HCT116 (cell line): ENCODE data around the gene PANK3. TPM values are rescaled to one million over a fixed set of nuclear protein-coding genes. Genes with fewer than 3 reads are reported as not detected.

Source experiments
- ATAC-seq: fragments of 200-7000 bp; cut with Tn5 transposase; 2 replicates; pipeline ENCODE4 v1.9.1; 2020; ENCODE audit warnings: mild to moderate bottlenecking, moderate library complexity
- BruUV-seq: library from RNA; stranded (reverse); fragments of 400-500 nt; replicated peaks from 2 replicates; lab custom pipeline; 2021; lab: Mats Ljungman, UMichigan
- CTCF ChIA-PET: fragments of 300-600 bp; sonication (Branson Sonifier 250); formaldehyde crosslinking; loops from one replicate; lab custom pipeline; 2021; ENCODE audit warnings: antibody characterized with exemption; lab: Charles Lee
- POLR2A ChIA-PET: fragments of 300-600, 350-600 bp; sonication (Branson Sonifier 250); formaldehyde crosslinking; loops from one replicate; lab custom pipeline; 2021; ENCODE audit warnings: antibody characterized with exemption; lab: Charles Lee
- RAD21 ChIA-PET, 2 experiments: fragments of 300-600 bp; sonication (Branson Sonifier 250); formaldehyde crosslinking; loops; one replicate each; lab custom pipeline; 2023; ENCODE audit warnings: low total read pairs in 2 of 2; ENCODE audit not compliant: uncharacterized antibody in 2 of 2, unreplicated experiment in 2 of 2, low non-redundant PET in 1 of 2; lab: Charles Lee
- DNase-seq: peaks from one replicate; pipeline ENCODE4 v3.0.0-alpha.2; 2010; ENCODE audit warnings: low read depth, low spot score
- H2AFZ ChIP-seq: fragments of 200-600 bp; shearing (Covaris generic), sonication (generic); 2 replicates; pipeline ENCODE4 v1.6.1; 2017; ENCODE audit warnings: low read depth, mixed run types, mixed read lengths, antibody characterized with exemption, low read length; ENCODE audit not compliant: poor library complexity, severe bottlenecking
- H3K27ac ChIP-seq: 2 replicates; pipeline ENCODE4 v1.5.1; 2012; ENCODE audit warnings: low read depth, low read length
- H3K27me3 ChIP-seq: fragments of 200-600 bp; sonication (generic); 2 replicates; pipeline ENCODE4 v1.6.1; 2016; ENCODE audit warnings: mixed run types, low read length, mixed read lengths; ENCODE audit not compliant: insufficient read depth
- H3K36me3 ChIP-seq, 2 experiments: fragments of 200-500 bp in 1 of 2; fragments of 200-600 bp in 1 of 2; sonication (Bioruptor generic) in 1 of 2; sonication (generic) in 1 of 2; 2 replicates each; pipeline versions ENCODE4 v1.5.1 to v1.6.1; 2014 to 2016; ENCODE audit warnings: low read length in 2 of 2, inconsistent platforms in 1 of 2, mixed read lengths in 1 of 2, mixed run types in 1 of 2; ENCODE audit not compliant: insufficient read depth in 2 of 2, control insufficient read depth in 1 of 2
- H3K4me1 ChIP-seq, 2 experiments: fragments of 200-600 bp in 1 of 2; sonication (generic) in 1 of 2; 2 replicates each; pipeline versions ENCODE4 v1.5.1 to v1.6.1; 2012 to 2017; ENCODE audit warnings: low read length in 2 of 2, inconsistent platforms in 1 of 2, mild to moderate bottlenecking in 1 of 2, mixed read lengths in 1 of 2, mixed run types in 1 of 2, moderate library complexity in 1 of 2; ENCODE audit not compliant: insufficient read depth in 2 of 2, control insufficient read depth in 1 of 2
- H3K4me2 ChIP-seq: fragments of 200-600 bp; sonication (generic); 2 replicates; pipeline ENCODE4 v1.6.1; 2017; ENCODE audit warnings: mixed run types, low read length, mixed read lengths
- H3K4me3 ChIP-seq, 2 experiments: fragments of 200-600 bp in 1 of 2; sonication (generic) in 1 of 2; replicated peaks in 1 of 2; 2 replicates each; pipeline ENCODE4 v1.5.1; 2011 to 2016; ENCODE audit warnings: low read length in 2 of 2, control low read depth in 1 of 2, low read depth in 1 of 2, mild to moderate bottlenecking in 1 of 2, mixed read lengths in 1 of 2, mixed run types in 1 of 2
- H3K79me2 ChIP-seq: fragments of 200-600 bp; sonication (generic); 2 replicates; pipeline ENCODE4 v1.6.1; 2017; ENCODE audit warnings: mild to moderate bottlenecking, mixed run types, low read length, moderate library complexity, mixed read lengths; ENCODE audit not compliant: insufficient read depth
- H3K9ac ChIP-seq: fragments of 200-600 bp; sonication (generic); 2 replicates; pipeline ENCODE4 v1.6.1; 2016; ENCODE audit warnings: low read length, mixed read lengths
- H3K9me2 ChIP-seq: fragments of 200-600 bp; sonication (generic), shearing (Covaris generic); 2 replicates; pipeline ENCODE4 v1.6.1; 2017; ENCODE audit warnings: mixed run types, mild to moderate bottlenecking, moderate library complexity; ENCODE audit not compliant: insufficient read depth
- H3K9me3 ChIP-seq, 2 experiments: fragments of 200-500 bp in 1 of 2; fragments of 200-600 bp in 1 of 2; sonication (Bioruptor generic) in 1 of 2; sonication (generic) in 1 of 2; 2 replicates each; pipeline ENCODE4 v1.6.1; 2014 to 2017; ENCODE audit warnings: low read length in 2 of 2, mixed read lengths in 2 of 2, inconsistent platforms in 1 of 2, low read depth in 1 of 2, mild to moderate bottlenecking in 1 of 2, mixed run types in 1 of 2, moderate library complexity in 1 of 2; ENCODE audit not compliant: control insufficient read depth in 1 of 2, insufficient read depth in 1 of 2
- H4K20me1 ChIP-seq: fragments of 200-600 bp; sonication (generic), shearing (Covaris generic); 2 replicates; pipeline ENCODE4 v1.6.1; 2017; ENCODE audit warnings: mixed run types, mild to moderate bottlenecking, moderate library complexity; ENCODE audit not compliant: insufficient read depth
- CTCF ChIP-seq, 3 experiments: fragments of 200-600 bp in 1 of 3; sonication (generic) in 1 of 3; IDR thresholded peaks in 2 of 3; conservative IDR thresholded peaks in 1 of 3; 2 replicates each; pipeline ENCODE4 v1.5.1; 2012 to 2017; ENCODE audit warnings: low read depth in 2 of 3, low read length in 2 of 3, antibody characterized with exemption in 1 of 3, borderline replicate concordance in 1 of 3, control low read depth in 1 of 3, mild to moderate bottlenecking in 1 of 3, mixed read lengths in 1 of 3, mixed run types in 1 of 3, moderate library complexity in 1 of 3; ENCODE audit not compliant: insufficient read depth in 1 of 3
- EZH2phosphoT487 ChIP-seq: fragments of 200-600 bp; IDR thresholded peaks from 2 replicates; pipeline ENCODE4 v1.6.1; 2018; ENCODE audit warnings: antibody characterized with exemption, borderline replicate concordance
- JUND ChIP-seq: IDR thresholded peaks from 2 replicates; pipeline ENCODE4 v1.6.1; 2012
- MAX ChIP-seq: IDR thresholded peaks from 2 replicates; pipeline ENCODE4 v1.6.1; 2012
- RAD21 ChIP-seq: IDR thresholded peaks from 2 replicates; pipeline ENCODE4 v1.6.1; 2012; ENCODE audit warnings: low read depth, mild to moderate bottlenecking
- REST ChIP-seq: IDR thresholded peaks from 2 replicates; pipeline ENCODE4 v1.6.1; 2012; ENCODE audit warnings: low read depth
- SP1 ChIP-seq: IDR thresholded peaks from 2 replicates; pipeline ENCODE4 v1.6.1; 2012; ENCODE audit warnings: low read depth
- ZNF274 ChIP-seq: fragments of 200-500 bp; sonication (Bioruptor generic); IDR thresholded peaks from 2 replicates; pipeline ENCODE4 v1.6.1; 2014; ENCODE audit warnings: mild to moderate bottlenecking, low read depth, low read length, inconsistent platforms
- intact Hi-C: fragments of 100-400 bp; cut with micrococcal nuclease; formaldehyde crosslinking; loops from 2 replicates; pipeline ENCODE4 v1.10.0; 2022
- total RNA-seq: library from RNA; stranded (reverse); gene quantifications from one replicate; pipeline ENCODE4 v1.2.1, GENCODE V29; 2021; ENCODE audit not compliant: unreplicated experiment

Gene PANK3
- total RNA-seq, 1 experiment from 2014 or later = 56.5 TPM

DNA sequence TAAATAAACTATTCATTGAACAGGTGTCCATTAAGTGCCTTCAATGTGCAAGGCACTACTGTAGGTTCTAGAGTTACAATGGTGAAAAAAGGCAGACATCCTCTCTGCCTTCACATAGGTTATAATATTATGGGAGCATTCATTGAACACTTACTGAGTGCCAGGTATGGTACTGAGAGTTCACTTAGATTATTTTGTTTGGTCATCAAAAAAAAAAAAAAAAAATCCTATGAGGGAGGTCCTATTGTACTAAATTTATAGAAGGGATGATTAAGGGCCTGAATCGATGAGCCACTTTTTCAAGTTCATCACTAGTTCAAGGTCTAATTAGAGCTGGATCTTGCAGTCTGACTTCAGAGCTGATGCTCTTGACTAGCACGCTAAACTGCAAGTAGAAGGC, 22.8 kb upstream of the PANK3 start:
- no peak overlapping the region for H2AFZ ChIP-seq
- ATAC-seq (no peak), DNase-seq (no peak)
- intact Hi-C loops = no loop called here
- no peak overlapping the region for H3K9ac ChIP-seq
- BruUV-seq = no TSS peak
- H3K27ac ChIP-seq = no peak overlapping the region
- no peaks in the 10 kb centered on the region for H3K36me3 ChIP-seq
- no peaks in the 10 kb centered on the region for H3K9me3 ChIP-seq
- H3K4me3 ChIP-seq = no peak overlapping the region
- no peak overlapping the region for H3K4me2 ChIP-seq
- ChIA-PET POLR2A (no interaction called here), CTCF (no interaction called here)
- no peaks in the 10 kb centered on the region for H4K20me1 ChIP-seq
- no peaks in the 10 kb centered on the region for H3K79me2 ChIP-seq
- no peak for TF ChIP-seq JUND
- TF ChIP-seq, all 23 proteins: peak for 0
- RAD21 ChIA-PET = no interaction called here
- no peaks in the 10 kb centered on the region for H3K9me2 ChIP-seq
- H3K27me3 ChIP-seq = no peaks in the 10 kb centered on the region; the same call in 1 of the 2 replicates
- H3K4me1 ChIP-seq = peaks cover 3 to 9% of the 10 kb centered on the region in 2 experiments

GRCh38 chr5:168600409-168600808, 21.2 kb upstream of the PANK3 start:
- BruUV-seq = no TSS peak

DNA sequence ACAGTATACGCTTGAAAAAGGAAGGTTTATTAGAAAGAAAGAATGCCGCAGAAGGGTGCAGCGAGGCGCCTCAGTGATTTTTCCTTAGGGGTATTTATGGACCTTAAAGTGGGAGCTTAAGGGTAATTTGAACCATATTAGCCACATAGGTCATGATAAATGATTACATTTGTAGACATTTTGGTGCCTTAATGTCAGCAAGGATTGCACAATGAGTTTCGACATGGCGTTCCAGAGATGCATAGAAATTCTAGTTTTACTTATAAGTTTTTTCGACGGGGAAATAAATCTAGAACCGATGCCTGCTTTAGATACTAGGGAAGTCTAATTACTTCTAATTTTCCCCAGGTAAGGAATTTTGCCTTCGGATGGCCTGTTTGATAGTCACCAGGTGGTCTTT, 20.7 kb upstream of the PANK3 start:
- Histone ChIP-seq H3K9ac (no peak overlapping the region), H3K4me1 (peaks cover 3 to 9% of the 10 kb centered on the region in 2 experiments), H3K9me2 (no peaks in the 10 kb centered on the region), H3K27me3 (no peaks in the 10 kb centered on the region; the same call in 1 of the 2 replicates), H3K36me3 (no peaks in the 10 kb centered on the region), H3K9me3 (no peaks in the 10 kb centered on the region), H4K20me1 (no peaks in the 10 kb centered on the region), H3K4me3 (no peak overlapping the region), H3K4me2 (no peak overlapping the region), H2AFZ (no peak overlapping the region), H3K27ac (no peak overlapping the region), H3K79me2 (no peaks in the 10 kb centered on the region)
- RAD21 ChIA-PET = no interaction called here
- TF ChIP-seq SP1 (no peak), ZNF274 (no peak), EZH2phosphoT487 (no peak), REST (no peak), CTCF (IDR thresholded peaks at IDR 0.05 in 2 of 3, conservative IDR thresholded peaks at IDR 0.05 in 1 of 3; ENCODE audit: borderline replicate concordance in 1 of 3, insufficient read depth in 1 of 3, low read depth in 2 of 3, low read length in 2 of 3) (no peak), MAX (no peak)
- ATAC-seq (no peak), DNase-seq (no peak)
- intact Hi-C loops = no loop called here
- BruUV-seq = no TSS peak
- CTCF ChIA-PET = no interaction called here
- POLR2A ChIA-PET = no interaction called here

More at GRCh38 chr5:168600409-168600808, 21.2 kb upstream of the PANK3 start:
- ChIA-PET CTCF (no interaction called here), POLR2A (no interaction called here), RAD21 (no interaction called here)
- no peak overlapping the region for H2AFZ ChIP-seq
- H3K9me3 ChIP-seq = no peaks in the 10 kb centered on the region
- no peaks in the 10 kb centered on the region; the same call in 1 of the 2 replicates for H3K27me3 ChIP-seq
- H3K79me2 ChIP-seq = no peaks in the 10 kb centered on the region
- no peaks in the 10 kb centered on the region for H3K9me2 ChIP-seq
- no peak for TF ChIP-seq RAD21
- H4K20me1 ChIP-seq = no peaks in the 10 kb centered on the region
- no peak overlapping the region for H3K9ac ChIP-seq
- no peak for DNase-seq
- no peaks in the 10 kb centered on the region for H3K36me3 ChIP-seq
- no peak overlapping the region for H3K4me2 ChIP-seq
- ATAC-seq = no peak
- H3K27ac ChIP-seq = no peak overlapping the region
- intact Hi-C loops = no loop called here
- H3K4me3 ChIP-seq = no peak overlapping the region
- H3K4me1 ChIP-seq = peaks cover 3 to 9% of the 10 kb centered on the region in 2 experiments
